Lower lobe of right lung (tissue), 2 donors: Measurements from ENCODE around the gene CBFA2T3. TPM values are rescaled to one million over a fixed set of nuclear protein-coding genes. Genes with fewer than 3 reads are reported as not detected.

Experiments used
- ATAC-seq, 2 donors: fragments of 200-7000 bp; cut with Tn5 transposase; one replicate each; pipeline ENCODE4 v1.9.1; 2020 to 2022; ENCODE audit warnings: mild to moderate bottlenecking in 2 of 2, moderate library complexity in 2 of 2
- DNase-seq: peaks from one replicate; pipeline ENCODE4 v3.0.0-alpha.2; 2020
- H3K27ac ChIP-seq: fragments of 200-600 bp; one replicate; pipeline ENCODE4 v1.8.0; 2022
- H3K27me3 ChIP-seq: fragments of 200-600 bp; one replicate; pipeline ENCODE4 v1.8.0; 2022; ENCODE audit warnings: low read depth
- H3K36me3 ChIP-seq: fragments of 200-600 bp; one replicate; pipeline ENCODE4 v1.8.0; 2022; ENCODE audit warnings: mild to moderate bottlenecking
- H3K4me1 ChIP-seq: fragments of 200-600 bp; one replicate; pipeline ENCODE4 v1.8.0; 2022
- H3K4me3 ChIP-seq: fragments of 200-600 bp; one replicate; pipeline ENCODE4 v1.8.0; 2022; ENCODE audit warnings: mild to moderate bottlenecking
- H3K9me3 ChIP-seq: fragments of 200-600 bp; one replicate; pipeline ENCODE4 v1.8.0; 2022
- intact Hi-C: fragments of 100-400 bp; cut with DNase I; formaldehyde crosslinking; loops from one replicate; pipeline ENCODE4 v1.11.0; 2022
- total RNA-seq: library from RNA; stranded (reverse); fragmentation: NEBNext Ultra II Directional; extraction: Animal tissue kit (Norgen Biotek cat#: 25700); gene quantifications from one replicate; pipeline ENCODE4 v1.2.1, GENCODE V29; 2021
- TF ChIP-seq, protein P1 (sequence below): fragments of 200-600 bp; IDR thresholded peaks from one replicate; pipeline ENCODE4 v1.8.0; 2022; ENCODE audit warnings: antibody characterized with exemption, mild to moderate bottlenecking
- donor health status: DM: no; HTN: yes; CAD: no; lungs with severe emphysema.

Gene CBFA2T3
- total RNA-seq, 1 donor from 2014 or later = 14.3 TPM

DNA sequence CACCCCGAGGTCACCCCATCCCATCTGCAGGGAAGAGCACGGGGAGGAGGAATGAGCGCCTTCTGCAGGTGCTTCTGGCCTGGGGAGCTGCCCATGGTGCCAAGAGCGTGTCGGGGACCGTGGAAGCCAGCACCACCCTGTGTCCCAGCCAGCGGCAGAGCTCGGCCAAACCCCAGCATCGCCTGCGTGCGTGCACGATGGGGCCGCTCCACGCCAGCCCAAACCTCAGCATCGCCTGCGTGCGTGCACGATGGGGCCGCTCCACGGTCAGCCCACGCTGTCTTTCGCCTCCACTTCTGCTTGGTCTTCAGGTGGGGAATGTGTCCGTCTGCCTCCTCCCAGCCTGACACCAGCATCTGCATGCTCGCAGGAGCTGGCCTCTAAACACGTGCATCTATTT is 134.2 kb downstream of the CBFA2T3 start:
- Histone ChIP-seq H3K4me1 (no peaks in the 10 kb centered on the region), H3K27me3 (no peaks in the 10 kb centered on the region), H3K9me3 (no peaks in the 10 kb centered on the region), H3K36me3 (peaks cover 51% of the 10 kb centered on the region), H3K4me3 (no peak overlapping the region), H3K27ac (no peak overlapping the region)
- TF ChIP-seq, protein P1, sequence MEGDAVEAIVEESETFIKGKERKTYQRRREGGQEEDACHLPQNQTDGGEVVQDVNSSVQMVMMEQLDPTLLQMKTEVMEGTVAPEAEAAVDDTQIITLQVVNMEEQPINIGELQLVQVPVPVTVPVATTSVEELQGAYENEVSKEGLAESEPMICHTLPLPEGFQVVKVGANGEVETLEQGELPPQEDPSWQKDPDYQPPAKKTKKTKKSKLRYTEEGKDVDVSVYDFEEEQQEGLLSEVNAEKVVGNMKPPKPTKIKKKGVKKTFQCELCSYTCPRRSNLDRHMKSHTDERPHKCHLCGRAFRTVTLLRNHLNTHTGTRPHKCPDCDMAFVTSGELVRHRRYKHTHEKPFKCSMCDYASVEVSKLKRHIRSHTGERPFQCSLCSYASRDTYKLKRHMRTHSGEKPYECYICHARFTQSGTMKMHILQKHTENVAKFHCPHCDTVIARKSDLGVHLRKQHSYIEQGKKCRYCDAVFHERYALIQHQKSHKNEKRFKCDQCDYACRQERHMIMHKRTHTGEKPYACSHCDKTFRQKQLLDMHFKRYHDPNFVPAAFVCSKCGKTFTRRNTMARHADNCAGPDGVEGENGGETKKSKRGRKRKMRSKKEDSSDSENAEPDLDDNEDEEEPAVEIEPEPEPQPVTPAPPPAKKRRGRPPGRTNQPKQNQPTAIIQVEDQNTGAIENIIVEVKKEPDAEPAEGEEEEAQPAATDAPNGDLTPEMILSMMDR = no peak
- DNase-seq = no peak
- ATAC-seq = no peak
- intact Hi-C loops = no loop called here

DNA sequence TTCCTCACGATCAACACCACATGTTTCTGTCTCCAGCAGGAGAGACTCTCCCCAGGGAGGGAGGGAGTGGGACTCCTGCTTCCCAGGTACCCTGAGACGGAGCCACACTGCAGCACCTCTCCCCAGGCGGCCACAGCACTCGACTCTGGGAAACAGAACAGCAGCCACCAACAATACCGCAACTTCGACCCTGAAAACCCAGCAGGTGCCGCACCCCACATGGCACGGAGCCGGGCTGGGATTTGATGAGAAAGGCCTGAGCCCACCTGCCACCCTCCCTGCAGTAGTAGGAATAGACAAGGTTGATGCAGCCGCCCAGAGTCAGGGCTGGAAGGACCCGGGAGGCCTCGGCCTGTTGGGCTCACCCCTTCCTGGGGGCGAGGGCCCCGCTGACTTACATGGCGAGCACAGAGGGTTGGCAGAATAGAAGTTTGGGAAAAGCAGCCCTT is 134.7 kb downstream of the CBFA2T3 start:
- Histone ChIP-seq H3K27me3 (no peaks in the 10 kb centered on the region), H3K4me3 (no peak overlapping the region), H3K9me3 (no peaks in the 10 kb centered on the region), H3K4me1 (no peaks in the 10 kb centered on the region), H3K36me3 (peaks cover 46% of the 10 kb centered on the region), H3K27ac (no peak overlapping the region)
- no peak for DNase-seq
- intact Hi-C loops = no loop called here
- ATAC-seq = no peak
- TF ChIP-seq, protein P1 = no peak

DNA sequence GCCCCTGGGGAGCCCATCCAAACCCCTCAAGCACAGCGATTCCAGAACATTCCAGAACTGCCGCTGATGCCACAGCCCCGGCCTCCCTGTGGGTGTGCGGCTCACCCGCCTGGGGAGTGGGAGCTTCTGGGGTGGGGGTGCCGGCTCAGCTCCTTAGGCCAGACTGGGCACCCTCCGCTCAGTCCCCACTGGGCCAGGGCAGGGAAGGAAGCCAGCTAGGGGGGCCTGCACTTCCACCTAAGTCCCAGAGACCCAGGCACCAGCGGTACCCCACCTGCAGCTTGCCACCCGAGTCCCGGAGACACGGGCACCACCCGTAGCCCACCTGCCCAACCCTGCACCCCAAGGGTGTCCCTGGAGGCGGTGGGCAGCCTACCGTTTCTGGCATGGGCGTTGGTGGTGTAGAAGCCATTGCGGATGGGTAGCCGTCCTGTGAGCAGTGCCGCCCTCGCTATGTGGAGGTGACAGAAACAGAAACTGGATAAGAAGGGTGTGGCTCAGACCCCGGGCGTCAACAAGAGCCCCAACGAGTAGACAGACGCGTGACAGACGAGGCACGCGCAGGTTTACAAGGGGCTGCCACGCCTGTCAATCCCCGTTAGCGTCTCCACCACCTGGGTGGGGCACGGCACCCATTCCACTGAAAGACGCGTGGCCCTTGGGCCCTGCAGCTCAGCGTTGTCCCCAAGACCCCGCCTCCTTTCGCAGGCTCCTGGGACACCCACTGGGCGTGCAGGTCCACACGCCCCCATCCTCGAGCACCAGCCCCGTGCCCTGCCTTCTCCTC is 135.3 kb downstream of the CBFA2T3 start:
- no peak for DNase-seq
- intact Hi-C loops = no loop called here

DNA sequence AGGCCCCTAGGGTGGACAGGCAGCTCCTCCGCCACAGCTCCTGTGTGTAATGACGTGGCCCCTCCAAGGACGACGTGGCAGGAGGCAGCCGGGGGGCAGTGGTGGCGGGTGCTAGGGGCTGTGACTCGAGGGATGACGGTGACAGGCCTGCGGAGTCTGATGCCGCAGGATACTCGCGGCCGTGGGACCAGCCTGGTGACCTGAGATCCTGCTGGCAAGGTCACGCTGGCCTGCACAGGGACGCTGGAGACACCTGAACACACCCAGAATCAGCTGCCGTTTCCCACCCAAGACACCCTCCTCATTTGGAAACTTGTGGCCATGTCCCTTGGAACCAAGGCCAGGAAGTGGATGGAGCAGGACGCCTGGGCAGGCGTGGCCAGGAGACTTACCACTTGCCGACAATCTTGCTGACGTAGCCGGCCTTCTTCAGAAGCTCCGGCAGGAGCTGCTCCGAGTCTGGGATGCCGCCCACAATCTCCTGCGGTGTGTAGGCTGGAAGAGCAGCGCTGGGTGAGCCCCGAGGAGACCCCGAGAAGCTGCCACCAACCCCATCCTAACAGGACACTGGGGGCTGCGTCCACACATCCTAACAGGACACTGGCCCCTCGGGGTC is 136.3 kb downstream of the CBFA2T3 start:
- Histone ChIP-seq H3K9me3 (no peaks in the 10 kb centered on the region), H3K27me3 (no peaks in the 10 kb centered on the region), H3K36me3 (peaks cover 43% of the 10 kb centered on the region), H3K27ac (no peak overlapping the region), H3K4me3 (no peak overlapping the region), H3K4me1 (no peaks in the 10 kb centered on the region)
- ATAC-seq (no peak), DNase-seq (no peak)
- TF ChIP-seq, protein P1 = no peak
- intact Hi-C loops = no loop called here

More for the DNA sequence above, 135.3 kb downstream of the CBFA2T3 start:
- no peaks in the 10 kb centered on the region for H3K27me3 ChIP-seq
- no peak overlapping the region for H3K4me3 ChIP-seq
- TF ChIP-seq, protein P1 = no peak
- H3K27ac ChIP-seq = no peak overlapping the region
- no peaks in the 10 kb centered on the region for H3K9me3 ChIP-seq
- no peak for ATAC-seq
- H3K4me1 ChIP-seq = no peaks in the 10 kb centered on the region
- peaks cover 41% of the 10 kb centered on the region for H3K36me3 ChIP-seq

DNA sequence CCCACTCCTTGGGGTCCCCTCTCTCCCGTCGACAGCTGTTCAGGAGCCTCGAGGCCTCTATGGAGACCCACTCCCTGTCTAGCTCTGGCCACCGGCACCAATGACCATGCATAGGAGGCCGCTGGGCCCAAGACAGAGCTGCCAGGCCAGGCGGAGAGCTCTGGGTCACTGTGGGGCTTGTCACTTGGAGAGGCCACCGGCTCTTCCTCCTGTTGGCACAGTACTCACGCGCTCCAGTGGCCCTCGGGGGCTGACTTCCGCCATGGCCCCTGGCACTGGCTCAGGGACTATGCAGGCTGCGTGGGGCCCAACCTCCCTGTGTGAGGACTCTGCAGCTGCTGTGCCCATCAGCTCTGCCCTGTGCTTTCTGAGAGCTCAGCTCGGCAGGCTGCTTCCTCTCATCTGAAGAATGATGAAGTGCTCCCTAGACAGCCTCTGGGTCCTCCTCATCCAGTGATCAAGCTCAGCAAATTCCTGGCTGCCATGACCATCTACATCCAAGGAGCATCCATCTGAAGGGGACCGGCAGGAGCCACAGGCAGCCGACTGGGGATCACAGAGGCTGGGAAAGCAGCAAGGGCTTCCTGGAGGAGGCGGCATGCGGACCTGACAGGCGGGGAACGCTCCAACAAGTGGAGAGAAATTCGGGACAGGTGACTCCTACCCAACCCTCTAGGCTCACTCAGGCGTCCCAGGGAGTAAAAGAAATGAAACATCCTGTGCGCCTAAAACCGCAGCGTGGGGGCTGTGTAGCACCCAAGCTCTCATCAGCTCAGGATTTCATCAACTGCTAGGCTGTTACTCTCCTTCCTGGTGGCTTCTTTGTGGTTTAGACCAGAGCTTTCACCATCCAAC is 137.0 kb downstream of the CBFA2T3 start:
- Histone ChIP-seq H3K27ac (no peak overlapping the region), H3K4me3 (no peak overlapping the region), H3K36me3 (peaks cover 50% of the 10 kb centered on the region), H3K9me3 (no peaks in the 10 kb centered on the region), H3K27me3 (no peaks in the 10 kb centered on the region), H3K4me1 (no peaks in the 10 kb centered on the region)
- intact Hi-C loops = no loop called here
- DNase-seq (no peak), ATAC-seq (no peak)
- TF ChIP-seq, protein P1 = no peak
